Measurements from ENCODE around the gene GNLY. TPM values are rescaled to one million over a fixed set of nuclear protein-coding genes. Genes with fewer than 3 reads are reported as not detected.

GNLY gene
- total and polyA plus RNA-seq, 9 of the 15 experiments (the other 6 are each of a cell fraction or from before 2014, with no cell fraction given): not detected

DNA sequence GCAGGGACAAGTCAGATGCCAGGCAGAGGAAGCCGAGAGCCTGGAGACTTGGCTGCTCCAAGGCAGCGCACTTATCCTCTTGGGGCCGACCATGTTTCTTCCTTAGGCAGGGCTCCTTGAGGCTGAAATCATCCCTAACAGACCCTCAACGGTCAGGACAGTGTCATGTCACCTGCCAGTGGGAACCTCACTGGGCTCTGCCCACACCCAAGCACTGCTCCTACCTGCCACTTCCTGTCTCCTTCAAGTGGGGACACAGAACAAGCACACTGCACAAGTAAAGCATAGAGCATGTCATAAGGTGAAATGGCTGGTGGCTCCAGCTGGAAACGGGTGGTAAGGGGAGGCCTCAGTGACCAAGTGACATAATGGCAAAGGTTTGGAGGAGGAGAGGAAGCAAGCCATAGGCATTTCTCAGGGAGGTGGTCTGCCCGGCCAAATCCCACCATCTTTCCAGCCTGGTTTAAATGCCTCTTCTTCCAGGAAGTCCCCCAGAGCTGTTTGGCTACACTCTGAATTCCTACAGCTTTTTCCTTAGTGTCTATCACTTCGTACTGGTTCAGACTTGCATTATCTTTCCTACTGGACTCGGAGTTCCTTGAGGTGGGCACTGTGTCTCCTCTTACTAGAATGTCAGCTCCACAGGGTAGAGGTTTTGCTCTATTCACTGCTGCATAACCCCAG lies 52.3 kb downstream of the GNLY start:
- in situ Hi-C loops (cut with MboI) (no loop called here), intact Hi-C loops (cut with micrococcal nuclease) (no loop called here)
- CTCF ChIA-PET (ENCODE audit: low intra/inter-chr PET ratio): interaction anchor here (0.7 kb wide), 1 partner anchor 264 kb away, joined by 3 read pairs; no protein-coding TSS in a partner anchor
- no peak for FAIRE-seq
- POLR2A ChIA-PET: interaction anchor here (0.6 kb wide), 1 partner anchor 17 kb away, joined by 3 read pairs; no protein-coding TSS in a partner anchor
- no peak for ATAC-seq
- no TSS peak for BruUV-seq (replicated peaks)
- H3K9me3 ChIP-seq (replicated peaks; ENCODE audit: control insufficient read depth, insufficient read depth, low read depth, low read length): no peaks in the 10 kb centered on the region
- H3K4me2 ChIP-seq (ENCODE audit: insufficient read depth, low read length): no peak overlapping the region
- no peaks in the 10 kb centered on the region for H3K36me3 ChIP-seq (ENCODE audit: control insufficient read depth, insufficient read depth, low read length)
- peaks cover 12% of the 10 kb centered on the region for H4K20me1 ChIP-seq (replicated peaks; ENCODE audit: control insufficient read depth, insufficient read depth, low read length)
- 1% methylated on average over 8 of the region's 8 CpGs for WGBS (ENCODE audit: insufficient coverage, low coverage, missing lambda C conversion rate)
- H3K79me2 ChIP-seq (ENCODE audit: control insufficient read depth, insufficient read depth, low read length): no peaks in the 10 kb centered on the region
- H3K4me1 ChIP-seq (replicated peaks in 1 of 2; ENCODE audit: control insufficient read depth in 2 of 2, insufficient read depth in 2 of 2, low read length in 2 of 2): peaks cover 0 to 2% of the 10 kb centered on the region in 2 experiments; a peak in 1 of 5 replicates
- peaks cover 52 to 85% of the 10 kb centered on the region in 2 experiments for H3K27me3 ChIP-seq (ENCODE audit: control insufficient read depth in 2 of 2, insufficient read depth in 2 of 2, low read length in 2 of 2)
- H3K9me1 ChIP-seq (ENCODE audit: control insufficient read depth, insufficient read depth, low read length): no peaks in the 10 kb centered on the region
- DNase-seq (ENCODE audit: extremely low read depth in 1 of 4, low spot score in 3 of 4): no peak
- no peak overlapping the region for H3K4me3 ChIP-seq
- no peak overlapping the region for H2AFZ ChIP-seq (ENCODE audit: low read depth, low read length)
- no peak overlapping the region for H3K9ac ChIP-seq (ENCODE audit: insufficient read depth in 1 of 2, low read depth in 2 of 2, low read length in 2 of 2)
- no peak for TF ChIP-seq ZNF445 (CRISPR knock-in tag; IDR thresholded peaks at IDR 0.05; ENCODE audit: low read depth)
- TF ChIP-seq SMAD1 (IDR thresholded peaks at IDR 0.05; ENCODE audit: low read depth, low read length, partially characterized antibody): no peak
- no peak for TF ChIP-seq NFE2L1 (tag; IDR thresholded peaks at IDR 0.05; ENCODE audit: borderline replicate concordance, low read depth)
- TF ChIP-seq EWSR1 (IDR thresholded peaks at IDR 0.05; ENCODE audit: borderline replicate concordance, low read depth, partially characterized antibody): no peak
- no peak for TF ChIP-seq ZNF232 (CRISPR knock-in tag; IDR thresholded peaks at IDR 0.05)
- TF ChIP-seq ZFP36 (IDR thresholded peaks at IDR 0.05; ENCODE audit: low read depth, low read length, partially characterized antibody): peak; percentile 64
- TF ChIP-seq, protein P1, sequence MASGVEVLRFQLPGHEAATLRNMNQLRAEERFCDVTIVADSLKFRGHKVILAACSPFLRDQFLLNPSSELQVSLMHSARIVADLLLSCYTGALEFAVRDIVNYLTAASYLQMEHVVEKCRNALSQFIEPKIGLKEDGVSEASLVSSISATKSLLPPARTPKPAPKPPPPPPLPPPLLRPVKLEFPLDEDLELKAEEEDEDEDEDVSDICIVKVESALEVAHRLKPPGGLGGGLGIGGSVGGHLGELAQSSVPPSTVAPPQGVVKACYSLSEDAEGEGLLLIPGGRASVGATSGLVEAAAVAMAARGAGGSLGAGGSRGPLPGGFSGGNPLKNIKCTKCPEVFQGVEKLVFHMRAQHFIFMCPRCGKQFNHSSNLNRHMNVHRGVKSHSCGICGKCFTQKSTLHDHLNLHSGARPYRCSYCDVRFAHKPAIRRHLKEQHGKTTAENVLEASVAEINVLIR (CRISPR knock-in tag; IDR thresholded peaks at IDR 0.05): no peak
- no peak overlapping the region; the same call in 2 of the 3 replicates for H3K27ac ChIP-seq (ENCODE audit: extremely low read depth, low read depth, low read length)
